ENCODE results near the gene MBIP.

The MBIP gene

GRCh38 chr14:36264107-36264506, 56.3 kb downstream of the MBIP start:
- Histone ChIP-seq H3K27ac (ENCODE audit: poor library complexity, severe bottlenecking) (no peak overlapping the region), H3K4me1 (ENCODE audit: insufficient read depth, poor library complexity, severe bottlenecking) (no peaks in the 10 kb centered on the region), H3K27me3 (ENCODE audit: insufficient read depth, poor library complexity, severe bottlenecking) (peaks cover 25% of the 10 kb centered on the region), H3K4me3 (ENCODE audit: severe bottlenecking) (no peak overlapping the region), H3K36me3 (ENCODE audit: low read depth) (no peaks in the 10 kb centered on the region), H3K9me3 (ENCODE audit: severe bottlenecking) (no peaks in the 10 kb centered on the region)
- DNase-seq (ENCODE audit: low spot score) (no peak), ATAC-seq (ENCODE audit: low read depth) (no peak)
- TF ChIP-seq CTCF (IDR thresholded peaks at IDR 0.05; ENCODE audit: poor library complexity, severe bottlenecking), result no peak

- Histone ChIP-seq H3K27me3 (ENCODE audit: insufficient read depth, poor library complexity, severe bottlenecking) (peaks cover 28% of the 10 kb centered on the region), H3K4me1 (ENCODE audit: insufficient read depth, poor library complexity, severe bottlenecking) (no peaks in the 10 kb centered on the region), H3K9me3 (ENCODE audit: severe bottlenecking) (no peaks in the 10 kb centered on the region), H3K4me3 (ENCODE audit: severe bottlenecking) (no peak overlapping the region), H3K36me3 (ENCODE audit: low read depth) (no peaks in the 10 kb centered on the region), H3K27ac (ENCODE audit: poor library complexity, severe bottlenecking) (no peak overlapping the region)
- DNase-seq (ENCODE audit: low spot score) (no peak), ATAC-seq (ENCODE audit: low read depth) (no peak)
- no peak for TF ChIP-seq CTCF (IDR thresholded peaks at IDR 0.05; ENCODE audit: poor library complexity, severe bottlenecking)
These were observed 59.3 kb downstream of the MBIP start for GRCh38 chr14:36260970-36261640.

- H3K9me3 ChIP-seq (ENCODE audit: severe bottlenecking), result no peaks in the 10 kb centered on the region
- H3K4me1 ChIP-seq (ENCODE audit: insufficient read depth, poor library complexity, severe bottlenecking), result no peaks in the 10 kb centered on the region
- ATAC-seq (ENCODE audit: low read depth) (no peak), DNase-seq (ENCODE audit: low spot score) (no peak)
- no peak for TF ChIP-seq CTCF (IDR thresholded peaks at IDR 0.05; ENCODE audit: poor library complexity, severe bottlenecking)
- H3K4me3 ChIP-seq (ENCODE audit: severe bottlenecking), result no peak overlapping the region
- no peak overlapping the region for H3K27ac ChIP-seq (ENCODE audit: poor library complexity, severe bottlenecking)
- H3K36me3 ChIP-seq (ENCODE audit: low read depth), result no peaks in the 10 kb centered on the region
- H3K27me3 ChIP-seq (ENCODE audit: insufficient read depth, poor library complexity, severe bottlenecking), result peaks cover 27% of the 10 kb centered on the region
These were observed 62.2 kb downstream of the MBIP start for GRCh38 chr14:36258241-36258640.

GRCh38 chr14:36256126-36256801, 64.2 kb downstream of the MBIP start:
- DNase-seq (ENCODE audit: low spot score) (no peak), ATAC-seq (ENCODE audit: low read depth) (peak; percentile 36; the same call in 1 of the 3 replicates)
- Histone ChIP-seq H3K4me1 (ENCODE audit: insufficient read depth, poor library complexity, severe bottlenecking) (no peaks in the 10 kb centered on the region), H3K27me3 (ENCODE audit: insufficient read depth, poor library complexity, severe bottlenecking) (peaks cover 14% of the 10 kb centered on the region), H3K9me3 (ENCODE audit: severe bottlenecking) (no peaks in the 10 kb centered on the region), H3K36me3 (ENCODE audit: low read depth) (no peaks in the 10 kb centered on the region), H3K27ac (ENCODE audit: poor library complexity, severe bottlenecking) (no peak overlapping the region), H3K4me3 (ENCODE audit: severe bottlenecking) (no peak overlapping the region)
- TF ChIP-seq CTCF (IDR thresholded peaks at IDR 0.05; ENCODE audit: poor library complexity, severe bottlenecking), result no peak
